Retinal pigment epithelial cell (primary cell): Measurements from ENCODE around the gene POGLUT2.
"Not testable (repeated sequence)": the region's sequence is repeated elsewhere in the genome, so short reads cannot be mapped to it uniquely, and the experiment has no call there.

ENCODE experiments used
- DNase-seq: peaks from one replicate; pipeline ENCODE4 v3.0.0-alpha.2; 2010; ENCODE audit warnings: low read depth
- H3K4me3 ChIP-seq: 2 replicates; pipeline ENCODE4 v1.5.1; 2011; ENCODE audit warnings: mild to moderate bottlenecking, low read length, control low read depth, moderate library complexity
- TF ChIP-seq, protein P1 (sequence below): conservative IDR thresholded peaks from 2 replicates; pipeline ENCODE4 v1.5.1; 2011; ENCODE audit warnings: low read depth, low read length, control low read depth, inconsistent platforms

Gene POGLUT2

GRCh38 chr13:102784483-102784882, 14.3 kb downstream of the POGLUT2 start:
- no peak for DNase-seq
- TF ChIP-seq, protein P1, sequence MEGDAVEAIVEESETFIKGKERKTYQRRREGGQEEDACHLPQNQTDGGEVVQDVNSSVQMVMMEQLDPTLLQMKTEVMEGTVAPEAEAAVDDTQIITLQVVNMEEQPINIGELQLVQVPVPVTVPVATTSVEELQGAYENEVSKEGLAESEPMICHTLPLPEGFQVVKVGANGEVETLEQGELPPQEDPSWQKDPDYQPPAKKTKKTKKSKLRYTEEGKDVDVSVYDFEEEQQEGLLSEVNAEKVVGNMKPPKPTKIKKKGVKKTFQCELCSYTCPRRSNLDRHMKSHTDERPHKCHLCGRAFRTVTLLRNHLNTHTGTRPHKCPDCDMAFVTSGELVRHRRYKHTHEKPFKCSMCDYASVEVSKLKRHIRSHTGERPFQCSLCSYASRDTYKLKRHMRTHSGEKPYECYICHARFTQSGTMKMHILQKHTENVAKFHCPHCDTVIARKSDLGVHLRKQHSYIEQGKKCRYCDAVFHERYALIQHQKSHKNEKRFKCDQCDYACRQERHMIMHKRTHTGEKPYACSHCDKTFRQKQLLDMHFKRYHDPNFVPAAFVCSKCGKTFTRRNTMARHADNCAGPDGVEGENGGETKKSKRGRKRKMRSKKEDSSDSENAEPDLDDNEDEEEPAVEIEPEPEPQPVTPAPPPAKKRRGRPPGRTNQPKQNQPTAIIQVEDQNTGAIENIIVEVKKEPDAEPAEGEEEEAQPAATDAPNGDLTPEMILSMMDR: no peak
- H3K4me3 ChIP-seq: no peak overlapping the region

DNA sequence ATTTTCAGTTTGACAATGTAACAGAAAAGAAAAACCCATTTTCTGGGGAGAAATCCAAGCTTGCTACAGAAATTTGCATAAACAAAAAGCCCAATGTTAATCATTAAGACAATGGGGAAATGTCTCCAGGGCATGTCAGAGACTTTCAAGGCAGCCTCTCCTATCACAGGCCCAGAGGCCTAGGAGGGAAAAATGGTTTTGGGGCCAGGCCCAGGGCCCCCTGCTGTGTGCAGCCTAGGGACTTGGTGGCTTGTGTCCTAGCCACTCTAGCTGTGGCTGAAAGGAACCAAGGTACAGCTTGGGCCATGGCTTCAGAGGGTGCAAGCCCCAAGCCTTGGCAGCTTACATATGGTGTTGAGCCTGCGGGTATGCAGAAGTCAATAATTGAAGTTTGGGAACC, 17.2 kb downstream of the POGLUT2 start:
- no peak overlapping the region for H3K4me3 ChIP-seq
- no peak for DNase-seq
- TF ChIP-seq, protein P1: no peak

DNA sequence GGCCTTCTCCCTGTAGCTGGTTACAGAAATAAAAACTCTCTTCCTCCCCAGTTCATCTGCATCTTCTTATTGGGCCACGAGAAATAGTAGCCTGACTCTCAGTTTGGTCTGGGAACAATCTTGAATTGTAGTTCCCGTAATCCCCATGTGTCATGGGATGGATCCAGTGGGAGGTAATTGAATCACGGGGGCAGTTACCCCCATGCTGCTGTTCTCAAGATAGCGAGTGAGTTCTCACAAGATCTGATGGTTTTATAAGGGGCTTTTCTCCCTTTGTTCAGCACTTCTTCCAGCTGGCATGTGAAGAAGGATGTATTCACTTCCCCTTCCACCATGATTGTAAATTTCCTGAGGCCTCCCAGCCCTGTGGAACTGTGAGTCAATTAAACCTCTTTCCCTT, 18.1 kb downstream of the POGLUT2 start:
- DNase-seq, H3K4me3 ChIP-seq: not testable (repeated sequence)

DNA sequence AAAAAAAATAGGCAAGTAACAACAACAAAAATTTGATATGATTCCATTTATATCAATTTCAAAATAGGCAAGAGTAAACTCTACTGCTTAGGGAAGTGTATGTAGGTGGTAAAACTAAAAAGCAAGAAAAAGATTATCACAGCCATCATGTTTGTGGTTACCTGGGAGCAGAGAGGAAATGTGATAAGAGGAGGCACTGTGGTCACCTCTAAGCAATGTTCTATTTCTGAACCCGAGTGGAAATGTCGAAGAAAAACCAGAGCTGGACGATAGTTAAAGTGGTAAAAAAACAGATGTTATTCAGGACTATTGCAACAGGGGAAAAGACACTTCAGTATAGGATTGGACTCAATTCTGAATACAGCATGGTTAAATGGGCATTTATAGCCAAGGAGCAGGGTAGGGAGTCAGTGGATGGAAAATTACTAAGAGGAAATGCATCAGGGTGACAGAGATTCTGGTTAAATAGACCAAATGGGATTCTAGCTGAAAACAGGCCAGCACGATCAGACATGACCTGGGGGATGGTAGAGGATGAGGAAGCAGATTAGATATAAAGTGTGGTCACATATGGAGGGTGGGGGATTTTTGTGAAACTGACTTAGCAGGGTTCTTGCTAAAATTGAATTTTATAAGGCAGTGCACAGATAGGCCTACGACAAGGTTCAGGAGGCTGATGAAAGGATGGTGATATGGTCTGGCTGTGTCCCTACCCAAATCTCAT, 19.2 kb downstream of the POGLUT2 start:
- no peak for DNase-seq
- no peak overlapping the region for H3K4me3 ChIP-seq

GRCh38 chr13:102777736-102778135, 21.0 kb downstream of the POGLUT2 start:
- H3K4me3 ChIP-seq: no peak overlapping the region
- TF ChIP-seq, protein P1: no peak
- no peak for DNase-seq

More for the DNA sequence above, 19.2 kb downstream of the POGLUT2 start:
- TF ChIP-seq, protein P1: no peak

DNA sequence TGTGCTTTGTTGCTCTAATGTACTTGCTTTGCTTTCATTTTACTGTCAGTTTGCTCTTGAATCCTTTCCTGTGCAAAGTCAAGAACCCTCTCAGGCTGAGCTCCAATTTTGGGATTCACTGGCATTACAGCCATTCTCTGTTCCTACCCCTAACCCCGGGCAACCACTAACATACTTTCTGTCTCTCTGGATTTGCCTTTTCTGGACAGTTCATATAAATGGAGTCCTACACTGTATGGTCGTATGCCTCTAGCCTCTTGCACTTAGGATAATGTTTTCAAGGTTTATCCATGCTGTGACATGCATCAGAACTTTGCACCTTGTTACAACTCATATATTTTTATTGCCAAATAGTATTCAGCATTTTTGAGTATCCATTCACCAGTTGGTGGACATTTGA, 22.5 kb downstream of the POGLUT2 start:
- TF ChIP-seq, protein P1: no peak
- DNase-seq: no peak
- no peak overlapping the region for H3K4me3 ChIP-seq

DNA sequence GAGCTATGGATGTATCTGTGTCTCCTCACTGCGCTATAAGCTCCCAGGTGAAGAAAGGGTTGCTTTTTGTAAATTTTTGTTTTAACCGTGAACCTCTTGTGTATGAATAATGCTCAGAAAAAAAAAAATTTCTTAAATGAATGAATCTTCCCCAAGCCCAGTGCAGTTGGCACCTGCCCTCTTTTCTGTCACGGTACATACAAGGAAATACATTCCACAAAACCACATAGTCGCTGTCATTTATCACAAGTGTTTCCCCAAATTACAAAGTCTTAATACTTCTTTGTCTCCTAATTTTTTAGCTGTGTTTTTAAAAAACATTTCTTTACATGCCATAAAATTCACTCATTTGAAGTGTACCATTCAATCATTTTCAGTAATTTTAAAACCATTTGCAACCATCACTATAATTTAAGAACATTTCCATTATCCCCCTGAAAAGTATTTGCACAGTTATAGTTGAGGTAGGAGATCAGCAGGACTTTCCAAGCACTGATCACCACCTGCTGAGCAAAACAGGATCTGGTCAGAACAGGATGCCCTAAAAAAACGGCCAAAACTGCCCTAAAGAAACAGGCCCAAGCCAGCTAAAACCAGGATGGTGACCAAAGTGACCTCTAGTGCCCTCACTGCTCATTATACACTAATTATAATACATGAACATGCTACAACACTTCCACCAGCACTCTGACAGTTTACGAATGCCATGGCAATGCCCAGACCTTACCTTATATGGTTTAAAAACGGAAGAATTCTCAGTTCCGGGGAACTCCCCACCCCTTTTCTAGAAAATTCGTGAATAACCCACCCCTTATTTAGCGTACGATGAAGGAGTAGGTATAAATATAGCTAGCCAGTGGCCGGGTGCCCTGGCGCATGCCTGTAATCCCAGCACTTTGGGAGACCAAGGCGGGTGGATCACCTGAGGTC, 23.9 kb downstream of the POGLUT2 start:
- H3K4me3 ChIP-seq: no peak overlapping the region
- no peak for DNase-seq
- TF ChIP-seq, protein P1: no peak
